OCI-LY3 (cell line): Measurements from ENCODE around the gene PHAF1.

Experiments used
- EZH2phosphoT487 ChIP-seq: fragments of 200-600 bp; shearing (Covaris generic); IDR thresholded peaks from 2 replicates; pipeline ENCODE4 v1.6.1; 2018; ENCODE audit warnings: antibody characterized with exemption, mixed run types, low read depth
- TF ChIP-seq, protein P1 (sequence below): fragments of 200-600, 300-600 bp; sonication (generic); IDR thresholded peaks from 2 replicates; pipeline ENCODE4 v1.5.1; 2014; ENCODE audit warnings: antibody characterized with exemption, low read length, low read depth

DNA sequence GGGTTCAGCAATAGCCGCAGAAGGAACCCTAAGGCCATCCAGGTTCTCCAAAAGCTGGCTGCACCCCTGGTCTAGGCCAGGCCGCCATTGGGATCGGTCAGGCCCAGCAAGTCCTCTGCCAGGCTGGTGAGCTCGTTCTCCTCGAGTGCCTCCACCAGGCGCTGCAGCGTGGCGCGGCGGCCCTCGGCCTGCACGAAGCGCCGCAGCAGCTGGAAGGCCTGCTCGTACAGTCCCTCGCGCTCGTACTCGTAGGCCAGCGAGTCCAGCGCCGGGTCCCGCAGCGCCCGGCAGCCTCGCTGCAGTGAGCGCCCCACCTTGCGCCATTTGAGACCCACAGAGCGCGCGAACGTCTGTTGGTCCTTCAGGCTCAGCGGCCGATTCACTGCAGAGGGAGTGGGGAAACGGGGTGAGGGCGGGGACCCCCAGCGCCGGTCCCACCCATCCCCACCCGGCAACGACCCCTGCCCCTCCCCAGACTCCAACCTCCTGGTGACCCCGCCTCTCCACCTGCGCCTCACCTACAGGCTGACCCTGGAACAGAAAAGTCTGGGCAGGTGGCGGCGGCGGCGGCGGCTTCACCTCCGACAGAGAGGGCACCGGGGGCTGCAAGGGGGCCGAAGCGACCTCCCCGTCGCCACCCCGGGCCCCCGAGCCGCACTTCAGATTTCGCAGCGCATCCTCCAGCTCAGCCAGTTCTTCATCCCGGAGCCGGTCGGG lies 45.0 kb downstream of the PHAF1 start:
- TF ChIP-seq, protein P1, sequence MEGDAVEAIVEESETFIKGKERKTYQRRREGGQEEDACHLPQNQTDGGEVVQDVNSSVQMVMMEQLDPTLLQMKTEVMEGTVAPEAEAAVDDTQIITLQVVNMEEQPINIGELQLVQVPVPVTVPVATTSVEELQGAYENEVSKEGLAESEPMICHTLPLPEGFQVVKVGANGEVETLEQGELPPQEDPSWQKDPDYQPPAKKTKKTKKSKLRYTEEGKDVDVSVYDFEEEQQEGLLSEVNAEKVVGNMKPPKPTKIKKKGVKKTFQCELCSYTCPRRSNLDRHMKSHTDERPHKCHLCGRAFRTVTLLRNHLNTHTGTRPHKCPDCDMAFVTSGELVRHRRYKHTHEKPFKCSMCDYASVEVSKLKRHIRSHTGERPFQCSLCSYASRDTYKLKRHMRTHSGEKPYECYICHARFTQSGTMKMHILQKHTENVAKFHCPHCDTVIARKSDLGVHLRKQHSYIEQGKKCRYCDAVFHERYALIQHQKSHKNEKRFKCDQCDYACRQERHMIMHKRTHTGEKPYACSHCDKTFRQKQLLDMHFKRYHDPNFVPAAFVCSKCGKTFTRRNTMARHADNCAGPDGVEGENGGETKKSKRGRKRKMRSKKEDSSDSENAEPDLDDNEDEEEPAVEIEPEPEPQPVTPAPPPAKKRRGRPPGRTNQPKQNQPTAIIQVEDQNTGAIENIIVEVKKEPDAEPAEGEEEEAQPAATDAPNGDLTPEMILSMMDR, result no peak
- TF ChIP-seq EZH2phosphoT487, result no peak
